HFFc6 (cell line): ENCODE results near the gene PDE4D. TPM values are rescaled to one million over a fixed set of nuclear protein-coding genes. Genes with fewer than 3 reads are reported as not detected.

Experiments
- DNase-seq: peaks from one replicate; pipeline ENCODE4 v3.0.0-alpha.2; 2018
- H3K27ac Mint-ChIP-seq: 2 replicates; pipeline ENCODE4 v1.8.0; 2020; ENCODE audit warnings: mild to moderate bottlenecking, mixed read lengths
- H3K27me3 Mint-ChIP-seq: 2 replicates; pipeline ENCODE4 v1.8.0; 2021; ENCODE audit warnings: mild to moderate bottlenecking, moderate library complexity, mixed read lengths; ENCODE audit not compliant: insufficient read depth
- H3K36me3 Mint-ChIP-seq: 2 replicates; pipeline ENCODE4 v1.8.0; 2021; ENCODE audit warnings: low read depth, mixed read lengths
- H3K4me1 Mint-ChIP-seq: 2 replicates; pipeline ENCODE4 v1.8.0; 2020; ENCODE audit warnings: low read depth, mixed read lengths
- H3K4me3 Mint-ChIP-seq: 2 replicates; pipeline ENCODE4 v1.8.0; 2020; ENCODE audit warnings: mild to moderate bottlenecking, moderate library complexity, mixed read lengths
- H3K9me3 Mint-ChIP-seq: 2 replicates; pipeline ENCODE4 v1.8.0; 2020; ENCODE audit warnings: mild to moderate bottlenecking, mixed read lengths
- CTCF ChIP-seq: fragments of 200-600 bp; sonication (generic); IDR thresholded peaks from 2 replicates; pipeline ENCODE4 v1.5.0; 2021; ENCODE audit warnings: antibody characterized with exemption, mild to moderate bottlenecking
- total RNA-seq, 6 experiments: library from RNA; stranded (reverse); fragmentation: NEBNext Ultra II Directional; extraction: Animal tissue kit (Norgen Biotek cat#: 25700); gene quantifications; 2 replicates in 1 of 6; 3 replicates in 5 of 6; pipeline ENCODE4 v1.2.3, GENCODE V29; 2021

PDE4D gene
- total RNA-seq, 6 experiments from 2014 or later, result 1.8 to 7.3 (median 6.2) TPM

GRCh38 chr5:59758566-59758965 is 135.0 kb downstream of the PDE4D start:
- H3K4me1 Mint-ChIP-seq, result 0 out of 2 replicates have a peak, but pooled peaks cover 6% of the 10 kb centered on the region
- no peak for DNase-seq
- H3K9me3 Mint-ChIP-seq, result no peaks in the 10 kb centered on the region
- H3K4me3 Mint-ChIP-seq, result no peak overlapping the region
- no peaks in the 10 kb centered on the region for H3K27me3 Mint-ChIP-seq
- H3K27ac Mint-ChIP-seq, result no peak overlapping the region
- no peak for TF ChIP-seq CTCF
- no peaks in the 10 kb centered on the region for H3K36me3 Mint-ChIP-seq

GRCh38 chr5:59757442-59757841 is 136.1 kb downstream of the PDE4D start:
- no peak for DNase-seq
- Mint-ChIP-seq H3K4me1 (0 out of 2 replicates have a peak, but pooled peaks cover 6% of the 10 kb centered on the region), H3K4me3 (no peak overlapping the region), H3K9me3 (no peaks in the 10 kb centered on the region), H3K27me3 (no peaks in the 10 kb centered on the region), H3K27ac (no peak overlapping the region), H3K36me3 (no peaks in the 10 kb centered on the region)
- no peak for TF ChIP-seq CTCF

- H3K27ac Mint-ChIP-seq, result no peak overlapping the region
- H3K4me3 Mint-ChIP-seq, result no peak overlapping the region
- H3K27me3 Mint-ChIP-seq, result no peaks in the 10 kb centered on the region
- DNase-seq, result no peak
- H3K9me3 Mint-ChIP-seq, result no peaks in the 10 kb centered on the region
- H3K4me1 Mint-ChIP-seq, result 0 out of 2 replicates have a peak, but pooled peaks cover 6% of the 10 kb centered on the region
- TF ChIP-seq CTCF, result no peak
- no peaks in the 10 kb centered on the region for H3K36me3 Mint-ChIP-seq
Observed at GRCh38 chr5:59756373-59757035, 137.0 kb downstream of the PDE4D start.

GRCh38 chr5:59755476-59755875 is 138.1 kb downstream of the PDE4D start:
- no peak for DNase-seq
- H3K4me3 Mint-ChIP-seq, result no peak overlapping the region
- 0 out of 2 replicates have a peak, but pooled peaks cover 6% of the 10 kb centered on the region for H3K4me1 Mint-ChIP-seq
- no peak for TF ChIP-seq CTCF
- H3K36me3 Mint-ChIP-seq, result no peaks in the 10 kb centered on the region
- no peak overlapping the region for H3K27ac Mint-ChIP-seq
- no peaks in the 10 kb centered on the region for H3K9me3 Mint-ChIP-seq
- no peaks in the 10 kb centered on the region for H3K27me3 Mint-ChIP-seq

GRCh38 chr5:59753599-59753998 is 139.9 kb downstream of the PDE4D start:
- H3K27ac Mint-ChIP-seq, result no peak overlapping the region

More at GRCh38 chr5:59753599-59753998, 139.9 kb downstream of the PDE4D start:
- Mint-ChIP-seq H3K36me3 (no peaks in the 10 kb centered on the region), H3K9me3 (no peaks in the 10 kb centered on the region), H3K4me1 (no peaks in the 10 kb centered on the region), H3K4me3 (no peak overlapping the region), H3K27me3 (no peaks in the 10 kb centered on the region; the same call in 1 of the 2 replicates)
- no peak for TF ChIP-seq CTCF
- no peak for DNase-seq
